RPMI7951 (cell line): ENCODE measurements around the gene SHISA9. TPM values are rescaled to one million over a fixed set of nuclear protein-coding genes. Genes with fewer than 3 reads are reported as not detected.

Experiments used
- DNase-seq: peaks from one replicate; pipeline ENCODE4 v3.0.0-alpha.2; 2012; ENCODE audit warnings: low read depth
- total RNA-seq: library from RNA; depleted of rRNA; stranded (reverse); fragments of >200 nt; shearing (Covaris generic); gene quantifications from 2 replicates; pipeline ENCODE4 v1.2.3, GENCODE V29; 2014

The SHISA9 gene
- total RNA-seq, 1 experiment from 2014 or later = 0.12 TPM

DNA sequence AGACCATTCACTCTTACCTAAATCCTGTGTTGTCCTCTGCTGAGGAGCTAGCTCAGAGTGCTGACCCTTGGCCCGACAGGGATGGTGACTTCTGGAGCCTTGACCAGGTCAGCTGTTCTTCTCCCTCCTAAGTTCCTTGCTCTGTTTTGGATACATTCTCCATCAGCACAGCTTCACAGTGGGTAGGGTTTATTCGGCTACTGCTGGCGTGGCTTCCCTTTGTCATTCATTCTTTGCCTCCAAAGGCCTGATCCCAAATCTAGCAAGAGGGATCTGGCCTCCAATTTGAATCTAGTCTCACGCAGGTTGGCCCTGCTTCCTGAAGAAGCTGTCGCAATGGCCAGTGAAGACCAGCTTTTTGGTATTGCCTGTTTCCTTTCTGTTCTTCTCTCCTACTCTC, 116.6 kb downstream of the SHISA9 start:
- no peak for DNase-seq

DNA sequence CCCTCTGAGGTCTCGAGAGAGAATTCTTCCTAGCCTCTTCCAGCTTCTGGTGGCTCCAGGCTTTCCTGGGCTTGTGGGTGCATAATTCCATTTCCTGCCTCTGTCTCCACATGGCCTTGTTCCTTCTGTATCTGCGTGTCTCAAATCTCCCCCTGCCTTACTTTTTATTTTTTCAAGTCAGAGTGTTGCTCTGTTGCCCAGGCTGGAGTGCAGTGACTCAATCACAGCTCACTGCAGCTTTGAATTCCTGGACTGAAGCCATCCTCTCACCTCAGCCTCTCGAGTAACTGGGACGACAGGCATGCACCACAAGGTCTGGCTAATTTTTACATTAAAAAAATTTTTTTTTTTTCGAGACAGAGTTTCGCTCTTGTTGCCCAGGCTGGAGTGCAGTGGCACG, 120.6 kb downstream of the SHISA9 start:
- peak; percentile 50 for DNase-seq

DNA sequence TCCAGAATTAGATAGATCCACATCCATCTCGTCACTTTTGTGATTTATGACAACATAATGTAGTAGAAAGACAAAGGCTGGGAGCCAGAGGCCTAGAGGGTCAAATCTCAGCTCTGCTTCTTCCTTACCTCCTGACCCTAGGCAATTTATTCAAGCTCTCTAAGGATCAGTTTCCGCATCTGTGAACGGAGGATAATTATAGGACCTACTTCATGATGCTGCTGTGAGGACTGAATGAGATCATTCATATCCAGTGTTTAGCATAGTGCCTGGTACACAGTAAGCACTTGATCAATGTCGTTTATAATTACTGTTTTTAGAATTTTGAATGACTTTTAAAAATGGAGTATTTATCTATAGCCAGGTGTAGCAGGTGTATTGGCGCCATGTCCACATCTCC, 128.4 kb downstream of the SHISA9 start:
- DNase-seq = no peak

DNA sequence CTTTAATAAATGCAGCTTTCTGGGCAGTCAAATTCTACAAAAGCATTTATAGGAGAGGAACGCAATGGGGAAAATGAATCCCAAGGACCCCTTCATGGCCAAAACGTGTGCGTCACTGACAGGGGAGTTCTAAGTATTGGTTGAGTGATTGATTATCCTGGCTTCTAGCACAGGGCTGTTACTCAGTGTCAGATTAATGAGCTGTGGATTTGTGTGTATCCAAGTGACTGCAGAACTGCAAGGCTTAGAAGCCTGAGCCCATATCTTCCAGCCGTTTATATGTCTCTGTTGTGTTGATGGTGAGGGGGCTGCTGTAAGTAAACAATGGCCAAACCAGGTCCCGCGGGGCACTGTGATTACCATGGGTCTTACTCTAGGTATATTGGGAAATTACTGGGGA, 129.4 kb downstream of the SHISA9 start:
- DNase-seq = no peak

DNA sequence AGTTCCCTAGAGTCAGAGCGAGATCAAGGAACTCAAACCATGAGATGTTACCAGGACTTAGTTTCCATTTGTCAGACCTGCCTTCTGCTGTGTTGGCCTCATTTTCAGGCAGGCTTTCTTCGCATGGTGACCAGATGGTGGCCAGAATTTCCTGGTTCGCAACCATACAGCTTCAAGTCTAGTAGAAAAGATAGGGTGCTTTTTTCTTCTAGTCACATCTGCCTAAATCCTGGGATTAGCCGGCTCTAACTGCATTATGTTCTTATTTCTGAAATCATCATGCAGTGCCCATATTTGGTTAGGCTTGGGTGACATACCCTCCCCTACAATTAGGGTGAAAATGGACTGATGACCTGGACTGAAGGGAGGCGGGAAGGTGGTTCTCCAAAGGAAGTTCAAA, 131.5 kb downstream of the SHISA9 start:
- no peak for DNase-seq

DNA sequence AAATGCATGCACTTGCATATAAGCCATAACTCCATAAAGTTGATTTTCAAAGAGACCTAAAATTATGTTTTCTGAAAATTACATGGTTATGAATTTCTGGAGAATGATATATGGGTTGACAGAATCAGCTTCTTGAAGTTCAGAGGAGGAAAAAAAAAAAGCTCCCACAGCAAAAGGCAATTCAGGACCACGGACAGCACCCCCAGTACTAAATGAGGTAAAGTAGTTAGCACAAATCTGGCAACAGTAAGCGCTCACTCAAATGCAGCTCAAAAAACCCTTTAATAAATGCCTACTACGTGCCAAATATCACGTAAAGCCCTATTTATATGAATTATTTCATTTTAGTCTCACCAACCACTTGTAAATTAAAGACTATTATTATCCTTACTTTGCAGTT, 135.2 kb downstream of the SHISA9 start:
- DNase-seq = peak; percentile 47

DNA sequence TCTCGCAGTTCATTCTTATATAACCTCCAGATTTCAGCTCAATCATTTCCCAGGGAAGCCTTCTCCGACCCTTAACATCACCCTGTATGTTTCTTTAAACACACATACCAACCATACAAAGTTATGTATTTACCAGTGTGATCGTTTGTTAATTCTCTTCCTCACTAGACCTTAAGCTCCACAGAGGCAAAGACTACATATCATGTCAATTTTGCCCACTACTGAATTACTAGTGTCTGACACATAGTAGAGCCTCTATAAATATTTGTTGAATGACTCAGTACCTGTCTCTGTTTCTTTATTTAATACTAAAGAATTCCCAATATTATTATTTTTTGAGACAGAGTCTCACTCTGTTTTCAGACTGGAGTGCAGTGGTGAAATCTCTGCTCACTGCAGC, 137.2 kb downstream of the SHISA9 start:
- no peak for DNase-seq

DNA sequence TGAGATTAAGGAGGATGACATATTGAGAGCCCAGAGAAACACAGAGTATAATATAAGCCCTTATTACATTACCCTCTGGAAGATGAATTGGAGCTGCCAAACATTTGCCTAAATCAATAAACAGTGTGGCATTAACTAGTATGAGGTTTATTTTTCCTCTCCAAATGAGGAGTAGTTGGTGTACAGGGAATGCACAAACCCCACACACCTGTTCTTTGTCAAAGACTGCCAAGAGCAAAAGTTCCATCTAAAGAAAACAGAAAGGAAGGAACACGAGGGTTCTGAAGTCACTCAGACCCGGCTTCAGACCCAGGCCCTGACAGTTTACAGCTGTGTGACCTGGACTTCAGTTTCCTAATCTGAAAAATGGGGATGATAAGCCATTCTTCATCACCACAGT, 138.1 kb downstream of the SHISA9 start:
- no peak for DNase-seq

DNA sequence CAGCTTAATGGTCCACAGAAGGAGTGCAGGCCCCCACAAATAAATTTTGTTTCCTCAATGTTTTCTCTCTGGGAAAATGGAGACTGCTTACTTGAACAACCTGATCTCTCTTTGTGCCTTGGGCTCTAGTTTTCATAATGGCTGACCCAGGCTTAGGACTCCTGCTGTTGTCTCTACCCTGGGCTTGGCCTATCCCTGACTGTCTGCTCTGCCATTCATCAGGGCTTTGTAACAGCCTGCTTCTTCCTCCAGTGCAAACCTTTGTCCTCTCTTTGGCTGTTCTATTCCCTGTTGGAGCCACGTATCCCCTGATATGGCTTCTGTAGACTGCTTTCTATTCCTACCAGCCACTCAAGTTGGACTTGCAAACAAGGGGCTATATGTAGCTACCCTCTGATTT, 139.8 kb downstream of the SHISA9 start:
- DNase-seq = no peak

DNA sequence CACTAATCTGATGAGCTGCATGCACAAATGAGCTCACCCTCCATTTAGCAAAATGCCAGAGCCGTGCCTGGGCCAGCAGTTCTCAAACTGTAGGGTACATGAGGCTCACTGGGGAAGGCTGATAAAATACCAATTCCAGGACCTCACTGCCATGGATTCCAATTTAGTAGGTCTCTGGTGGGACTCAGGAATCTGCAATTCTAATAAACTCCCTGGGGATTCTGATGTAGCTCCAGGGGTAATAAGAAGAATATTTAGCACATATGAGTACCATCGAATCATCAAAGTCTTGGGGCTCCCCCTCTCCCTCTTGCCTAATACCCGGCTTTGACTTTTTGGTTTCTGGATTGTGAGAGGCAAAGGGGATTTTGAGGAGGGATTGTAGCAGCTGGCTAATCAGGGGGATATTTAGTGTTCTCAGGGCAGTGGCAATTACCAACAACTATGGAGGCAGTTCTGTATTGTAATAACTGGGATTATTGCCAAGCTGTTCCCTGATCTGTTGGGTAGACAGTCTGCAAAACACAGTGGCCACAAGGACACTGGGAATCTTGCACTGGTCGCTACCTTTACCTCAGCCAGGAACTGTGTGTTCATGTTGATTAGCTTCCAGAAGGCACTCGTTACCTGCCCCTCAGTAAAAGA, 140.4 kb downstream of the SHISA9 start:
- DNase-seq = no peak

DNA sequence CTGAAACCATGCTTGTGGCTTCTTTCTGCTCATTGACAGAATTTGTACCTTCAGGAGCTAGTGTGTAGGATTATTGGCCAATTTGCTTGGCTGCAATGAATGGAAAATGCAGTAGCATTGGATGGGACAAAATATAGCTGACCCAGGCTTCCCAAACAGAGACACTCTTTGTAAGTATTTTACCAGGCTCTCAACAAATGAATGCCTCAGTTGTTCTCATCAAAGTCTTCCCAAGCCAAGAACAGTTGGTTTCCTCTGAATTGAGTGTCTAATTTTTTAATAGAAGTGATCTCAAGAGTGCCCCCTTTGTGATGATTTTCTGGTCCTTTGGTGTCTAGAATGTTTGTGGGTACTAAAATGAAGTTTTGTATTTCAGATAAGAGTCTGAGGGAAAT, 140.9 kb downstream of the SHISA9 start:
- DNase-seq = peak; percentile 28

DNA sequence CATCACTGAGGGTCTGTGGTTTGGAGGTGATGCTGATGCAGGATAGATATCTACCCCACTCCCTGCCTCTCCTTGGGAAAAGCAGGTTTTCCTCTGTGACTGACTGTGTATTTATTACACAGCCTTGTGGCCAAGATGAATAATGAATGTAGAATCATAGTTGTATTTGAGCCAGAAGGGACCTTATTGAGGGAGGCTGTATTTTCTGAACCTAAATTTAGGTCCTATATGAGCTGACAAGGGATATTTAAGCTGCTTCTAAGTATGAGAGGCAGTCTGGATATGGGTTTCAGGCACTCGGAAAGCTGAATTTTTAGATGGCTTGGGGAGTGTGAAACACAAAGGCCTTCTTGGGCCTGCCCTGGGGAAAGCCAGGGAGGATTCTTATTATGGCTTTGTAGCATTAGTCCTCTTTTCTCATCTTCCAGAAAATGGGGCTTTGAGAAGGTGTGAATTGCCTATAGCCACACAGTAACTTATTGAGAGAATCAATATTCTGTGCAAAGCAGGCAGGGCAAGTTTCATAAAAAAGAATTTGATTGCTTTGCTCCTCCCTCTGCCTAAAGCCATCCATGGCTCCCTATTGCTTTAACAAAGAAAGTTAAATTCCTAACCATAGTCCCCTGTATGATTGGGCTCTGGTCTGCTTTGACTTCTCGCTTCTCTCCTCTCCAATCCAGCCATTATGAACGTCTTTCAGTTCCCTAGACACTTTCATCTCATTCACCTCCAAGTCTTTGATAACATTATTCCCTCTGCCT, 144.8 kb downstream of the SHISA9 start:
- no peak for DNase-seq

DNA sequence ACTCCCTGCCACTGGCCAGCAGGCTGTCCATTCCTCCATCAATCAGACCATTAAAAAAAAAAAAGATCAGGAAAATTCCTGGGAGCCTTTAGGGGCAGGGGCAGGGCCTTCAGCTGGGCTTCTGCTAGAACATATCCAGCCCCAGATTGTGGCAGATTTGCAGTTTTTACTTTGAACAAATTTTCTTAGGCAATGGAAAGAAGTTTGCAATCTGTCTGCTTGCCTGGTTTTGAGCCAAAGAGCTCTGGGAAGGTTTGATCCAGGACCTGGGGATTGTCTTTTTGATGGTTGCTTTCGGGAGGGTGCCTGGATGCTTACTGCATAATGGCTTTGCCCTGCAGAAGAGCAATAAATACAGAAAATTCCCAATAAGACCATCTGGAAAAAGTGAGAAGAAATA, 145.9 kb downstream of the SHISA9 start:
- DNase-seq = no peak

DNA sequence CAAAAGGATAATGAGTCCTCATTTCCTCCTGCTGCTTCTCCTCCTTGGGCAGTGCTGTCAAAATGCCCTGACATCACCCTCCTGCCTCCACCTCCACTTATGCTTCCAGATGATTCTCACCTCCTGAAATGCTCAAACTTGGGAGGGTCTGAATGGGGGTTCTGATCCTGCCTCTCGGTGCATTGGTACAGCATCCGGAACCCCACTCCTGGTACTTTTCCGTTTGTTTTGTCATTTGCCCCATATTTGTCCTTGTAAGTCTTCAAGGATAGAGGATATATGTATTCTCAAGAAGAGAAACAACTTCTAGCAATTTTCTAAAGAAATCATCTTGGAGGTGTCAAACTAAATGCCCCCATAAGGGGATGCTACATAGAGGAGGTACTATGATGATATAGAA, 148.3 kb downstream of the SHISA9 start:
- no peak for DNase-seq

DNA sequence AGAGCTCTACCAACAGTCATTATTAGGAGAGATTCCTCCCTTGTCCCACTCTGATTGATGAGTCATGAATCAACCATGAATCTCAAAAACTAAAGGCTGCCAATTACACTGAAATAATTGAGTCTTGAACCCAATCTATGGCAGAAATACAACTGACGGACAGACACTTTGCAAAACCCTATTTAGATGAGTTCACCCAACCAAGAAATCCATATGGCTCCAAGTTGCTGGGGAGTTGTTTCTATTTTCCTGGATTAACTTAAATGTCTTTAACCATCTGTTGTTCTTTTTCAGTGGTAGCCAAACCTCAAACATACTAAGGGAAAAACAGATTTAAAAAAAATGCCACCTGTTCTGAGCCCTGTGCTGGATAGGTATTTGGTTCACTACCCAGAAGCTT, 151.0 kb downstream of the SHISA9 start:
- no peak for DNase-seq

DNA sequence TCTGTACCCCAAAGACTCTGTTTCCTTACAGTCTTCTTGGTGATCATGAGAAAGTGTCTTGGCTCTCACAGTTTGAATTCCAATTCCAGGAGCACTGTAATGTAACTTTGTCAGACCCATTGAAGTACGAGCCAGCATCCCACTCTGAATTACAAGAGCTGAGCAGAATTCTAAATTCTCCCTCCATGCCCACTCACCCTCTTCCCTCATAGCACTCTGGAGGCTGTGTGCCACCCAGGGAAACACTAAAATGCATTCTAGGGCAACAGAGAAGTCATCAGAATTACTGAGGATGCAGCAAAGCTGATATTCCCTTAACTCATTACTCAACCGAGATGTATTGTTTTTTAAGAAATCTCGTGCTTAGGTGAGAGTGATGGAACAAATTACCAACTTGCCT, 154.1 kb downstream of the SHISA9 start:
- DNase-seq = no peak

DNA sequence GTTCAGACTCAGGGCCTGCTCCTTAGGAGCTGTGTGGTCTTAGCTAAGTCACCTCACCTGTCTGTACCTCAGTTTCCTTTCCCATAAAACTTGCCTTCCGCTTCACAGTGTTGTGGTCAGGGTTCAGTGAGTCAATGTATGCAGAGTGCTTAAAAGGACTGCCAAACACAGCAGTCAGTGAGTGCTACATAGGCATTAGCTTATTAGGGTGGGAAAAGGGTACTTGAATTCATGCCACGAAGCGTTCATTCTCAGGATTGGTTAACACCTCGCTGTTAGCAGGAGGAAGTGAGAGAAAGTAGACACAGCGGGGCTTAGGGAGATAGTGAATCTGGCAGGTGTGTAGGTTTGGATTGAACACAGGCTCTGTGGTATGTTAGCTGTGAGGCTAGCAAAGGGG, 155.2 kb downstream of the SHISA9 start:
- no peak for DNase-seq

DNA sequence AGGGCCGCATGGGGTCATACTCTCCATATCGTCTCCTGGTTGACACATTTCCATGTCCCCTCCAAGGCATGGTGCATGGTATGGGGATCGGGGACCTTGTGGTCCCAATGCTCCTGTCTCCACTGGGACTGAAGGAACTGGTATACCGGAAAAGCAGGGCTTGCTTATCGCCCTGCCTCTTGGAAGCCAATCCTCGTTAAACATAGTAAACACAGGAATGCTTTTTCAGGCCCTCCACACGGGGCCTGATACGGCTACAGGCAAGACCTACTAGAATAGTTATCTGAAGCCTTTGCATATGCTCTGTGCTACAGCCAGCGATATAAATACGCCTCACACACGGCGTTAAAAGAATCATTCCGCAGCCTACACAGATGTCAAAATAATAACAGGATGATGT, 159.5 kb downstream of the SHISA9 start:
- no peak for DNase-seq

DNA sequence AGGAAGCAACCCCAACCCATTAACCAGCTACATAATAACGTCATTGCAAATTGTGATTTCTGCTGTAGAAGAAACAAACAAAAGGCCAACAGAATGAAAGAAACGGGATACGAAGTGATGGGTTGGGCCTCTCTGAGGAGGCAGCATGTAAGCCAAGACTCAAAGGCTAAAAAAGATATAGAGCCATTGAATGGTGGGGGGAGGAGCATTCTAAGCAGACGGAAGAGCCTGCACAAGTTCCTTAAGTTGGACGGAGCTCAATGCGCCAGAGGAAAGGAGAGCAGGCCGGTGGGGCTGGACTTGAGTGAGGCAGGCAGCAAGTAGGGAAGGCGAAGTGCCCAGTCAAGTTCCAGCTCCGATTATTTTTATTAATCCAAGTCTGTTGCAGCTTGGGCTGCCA, 160.3 kb downstream of the SHISA9 start:
- DNase-seq = no peak

DNA sequence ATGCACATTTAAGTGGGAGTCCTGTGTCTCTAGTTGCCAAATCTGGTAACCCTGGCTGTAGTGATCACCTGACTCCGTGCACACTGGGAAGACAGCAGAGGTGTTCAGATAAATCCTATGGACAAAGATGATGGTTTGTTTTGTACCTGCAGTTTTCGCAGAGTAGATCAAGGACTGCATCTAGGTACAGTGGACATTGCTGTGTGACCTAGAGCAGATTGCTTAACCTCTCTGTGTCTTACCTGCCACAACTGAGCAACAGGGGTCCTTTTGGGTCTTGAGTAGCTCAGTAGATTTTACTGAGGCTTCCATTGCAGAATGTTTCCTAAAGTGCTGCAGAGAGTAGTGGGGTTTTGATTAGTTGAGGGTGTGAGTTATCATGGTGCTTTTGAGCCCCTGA, 160.8 kb downstream of the SHISA9 start:
- no peak for DNase-seq

DNA sequence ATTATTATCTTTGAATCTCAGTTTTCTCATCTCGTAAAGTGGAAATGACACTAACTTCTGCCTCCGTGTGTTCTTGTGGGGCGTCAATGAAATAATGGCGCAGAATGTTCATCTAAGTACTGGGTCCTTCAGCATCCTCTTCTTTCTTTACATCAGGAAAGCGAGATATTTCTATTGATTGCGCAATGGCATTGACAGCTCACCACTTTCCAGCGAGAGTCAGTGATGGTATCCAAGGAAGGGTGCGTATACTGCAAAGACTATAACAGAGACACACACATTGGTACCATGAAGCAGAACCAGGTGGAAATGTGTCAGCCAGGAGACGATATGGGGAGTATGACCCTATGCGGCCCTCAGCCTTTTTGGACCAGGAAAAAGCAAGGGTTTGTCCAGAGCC, 162.1 kb downstream of the SHISA9 start:
- DNase-seq = no peak

DNA sequence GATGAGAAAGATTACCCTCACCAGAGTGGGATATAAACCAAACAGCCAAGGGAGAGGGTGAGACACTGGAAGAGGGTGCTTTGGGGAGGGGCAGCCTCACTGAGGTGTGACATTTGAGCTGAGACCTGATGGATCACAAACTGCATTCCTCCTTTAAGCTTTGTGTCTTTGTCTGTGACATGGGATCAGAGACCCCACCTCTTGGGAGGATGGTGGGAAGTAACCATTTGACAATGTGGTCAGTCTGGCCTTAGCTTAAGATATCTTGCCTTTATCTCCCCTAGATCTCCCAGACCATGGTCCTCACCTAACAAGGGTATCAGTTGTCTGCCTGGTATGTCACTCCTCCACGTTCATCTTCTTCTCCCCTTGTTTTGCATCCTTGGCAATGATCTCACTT, 163.4 kb downstream of the SHISA9 start:
- no peak for DNase-seq

DNA sequence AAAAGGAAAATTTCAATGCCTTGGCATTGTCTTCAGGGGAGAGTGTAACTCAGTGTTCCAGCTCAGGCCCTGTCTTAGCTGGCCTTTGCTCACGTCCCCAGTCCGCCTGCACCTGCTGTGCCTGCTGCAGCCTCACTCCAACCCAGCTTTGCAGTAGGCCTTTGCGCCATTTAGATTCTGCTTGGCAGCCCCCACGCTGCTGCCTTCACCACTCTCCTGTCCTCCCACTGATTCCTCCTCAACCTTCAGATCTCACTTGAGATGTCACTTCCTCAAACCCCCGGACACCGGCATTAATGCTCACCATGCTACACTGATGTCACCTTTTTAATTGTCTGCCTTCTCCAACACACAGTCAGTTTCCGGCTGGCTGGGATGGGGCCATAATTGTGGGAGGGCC, 166.2 kb downstream of the SHISA9 start:
- no peak for DNase-seq
